Endometrium (tissue), 2 donors: ENCODE measurements around the gene GRIP2.

ENCODE experiments used
- FAIRE-seq: peaks from 2 replicates; lab custom pipeline; 2012; peaks lifted over from hg19 to GRCh38; lab: Jason Lieb, UNC
- donor health status: control.
- donor health status: control.

The GRIP2 gene

GRCh38 chr3:14451844-14452739, 88.0 kb downstream of the GRIP2 start:
- no peak for FAIRE-seq

GRCh38 chr3:14450922-14451606, 89.1 kb downstream of the GRIP2 start:
- no peak for FAIRE-seq

GRCh38 chr3:14450506-14450905, 89.6 kb downstream of the GRIP2 start:
- no peak for FAIRE-seq

DNA sequence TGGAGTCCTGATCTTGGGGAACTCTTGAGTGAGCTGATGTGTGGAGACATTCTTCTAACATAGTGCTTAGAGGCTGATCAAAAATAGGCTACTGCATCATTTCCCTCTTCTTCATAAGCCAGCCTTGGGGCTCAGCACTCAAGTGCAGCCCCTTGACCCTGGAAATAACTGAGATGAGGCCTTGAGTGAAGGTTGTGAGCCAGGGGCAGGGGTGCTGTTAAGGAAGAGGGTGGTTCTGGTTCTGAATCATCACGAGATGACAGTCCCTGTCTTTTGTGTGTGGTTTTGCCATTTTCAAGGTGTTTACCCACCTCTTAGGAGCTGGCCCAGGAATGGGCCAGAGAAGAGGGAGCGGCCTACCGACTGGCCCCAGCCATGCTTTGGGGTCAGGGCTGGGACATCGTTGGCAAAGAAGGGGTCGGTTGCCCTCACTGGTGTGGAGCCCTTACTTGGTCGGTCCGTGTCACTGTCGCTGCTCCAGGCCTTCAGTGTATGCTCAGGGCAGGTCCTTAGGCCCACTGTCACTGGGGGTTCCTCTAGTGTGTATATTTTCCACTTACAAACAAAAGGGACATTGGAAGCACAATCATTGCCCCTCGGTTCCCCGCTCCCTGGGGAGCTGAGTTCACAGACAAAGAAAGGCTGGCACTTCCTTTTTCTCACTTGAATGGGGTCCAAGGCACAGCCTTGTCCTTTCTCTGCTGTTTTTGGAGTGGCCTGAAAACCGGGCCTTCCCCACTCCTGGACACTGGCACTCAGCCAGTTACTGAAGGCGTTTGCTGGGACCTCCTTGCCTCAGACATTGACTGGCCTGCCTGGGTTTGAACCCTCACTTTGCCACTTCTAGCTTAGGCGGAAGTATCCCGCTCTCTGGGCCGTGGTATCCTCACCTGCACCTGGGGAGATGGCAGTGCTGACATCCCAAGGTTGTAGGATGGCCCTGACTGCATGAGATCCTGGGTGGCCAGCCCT, 91.1 kb downstream of the GRIP2 start:
- FAIRE-seq, result no peak

DNA sequence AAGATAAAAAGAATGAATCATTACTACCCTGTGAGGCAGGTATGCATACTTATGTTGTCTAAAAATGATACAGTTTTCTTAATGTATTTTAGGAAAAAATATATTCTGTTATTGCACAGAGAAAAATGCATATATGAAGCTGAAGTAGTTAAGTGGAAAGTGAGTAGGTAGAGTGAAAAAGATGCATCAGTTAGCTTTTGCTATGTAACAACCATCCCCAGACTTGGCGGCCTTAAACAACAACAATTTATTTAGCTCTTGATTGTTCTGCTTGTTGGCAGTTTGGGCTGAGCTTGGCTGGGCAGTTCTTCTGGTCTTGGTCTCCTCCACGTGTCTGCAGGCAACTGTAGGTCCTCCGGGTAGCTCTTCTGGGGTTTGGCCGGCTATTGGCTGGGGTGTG, 92.1 kb downstream of the GRIP2 start:
- FAIRE-seq, result no peak

DNA sequence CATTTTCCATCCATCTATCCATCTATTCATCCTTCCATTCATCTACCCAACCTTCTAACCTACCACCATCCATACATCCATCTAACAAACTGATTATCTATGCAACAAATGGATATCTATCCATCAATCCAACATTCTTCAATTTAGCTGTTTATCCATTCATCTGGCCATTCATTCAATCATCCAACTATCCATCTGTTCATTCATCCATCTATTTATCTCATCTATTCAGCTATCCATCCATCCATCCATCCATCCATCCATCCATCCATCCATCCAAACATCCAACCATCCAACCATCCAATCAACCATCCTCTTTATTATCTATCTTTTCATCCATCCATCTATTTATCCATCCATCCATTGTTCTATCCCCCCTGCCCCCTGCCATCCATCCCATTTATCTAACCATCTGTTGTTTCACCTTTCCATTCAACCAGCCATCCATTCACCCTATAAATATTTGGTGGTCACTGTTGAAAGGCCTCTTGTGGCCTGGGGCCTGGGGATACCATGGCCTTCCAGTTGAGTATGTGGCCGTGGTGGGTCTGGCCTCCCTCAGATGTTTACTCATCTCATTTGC, 93.1 kb downstream of the GRIP2 start:
- no peak for FAIRE-seq

- FAIRE-seq, result no peak
These were observed 94.4 kb downstream of the GRIP2 start for GRCh38 chr3:14445773-14446172.

DNA sequence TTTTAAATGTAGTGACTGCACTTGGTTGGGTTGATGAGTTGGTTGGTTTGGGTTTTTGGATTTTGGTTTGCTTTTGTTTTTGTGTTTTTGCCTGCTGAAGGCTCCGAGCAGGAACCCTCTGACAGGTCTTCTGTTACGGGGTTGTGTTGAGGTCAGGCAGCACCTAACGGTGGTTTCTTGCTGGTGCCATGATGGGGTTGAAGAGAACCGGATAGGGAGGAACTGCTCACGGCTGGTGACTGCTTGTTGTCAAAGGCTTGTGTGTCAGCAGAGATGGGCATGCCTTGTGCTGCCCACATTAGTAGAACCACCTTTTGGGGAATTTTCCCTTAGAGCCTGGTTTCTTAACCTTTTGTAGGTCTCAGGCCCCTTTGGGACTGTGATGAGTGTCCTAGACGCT, 95.8 kb downstream of the GRIP2 start:
- FAIRE-seq, result no peak

DNA sequence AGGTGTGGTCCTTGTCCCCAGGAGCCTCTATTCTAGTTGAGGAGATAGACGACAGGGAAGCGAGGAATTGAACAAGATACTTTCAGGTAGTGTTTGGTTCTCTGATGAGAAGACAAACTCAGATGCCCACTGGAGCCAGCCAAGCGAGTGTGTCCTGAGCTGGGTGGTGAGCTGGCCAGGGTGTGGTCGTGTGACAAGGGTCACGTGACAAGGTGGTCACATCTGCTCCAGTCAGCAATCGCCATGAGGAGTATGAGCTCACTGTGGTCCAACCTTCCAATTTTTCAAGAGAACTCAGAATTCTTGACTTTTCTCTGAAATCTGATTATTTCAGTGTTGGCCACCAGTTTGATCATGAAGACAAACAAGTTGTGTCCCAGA, 98.2 kb downstream of the GRIP2 start:
- no peak for FAIRE-seq

GRCh38 chr3:14441240-14441919, 98.8 kb downstream of the GRIP2 start:
- FAIRE-seq, result no peak

DNA sequence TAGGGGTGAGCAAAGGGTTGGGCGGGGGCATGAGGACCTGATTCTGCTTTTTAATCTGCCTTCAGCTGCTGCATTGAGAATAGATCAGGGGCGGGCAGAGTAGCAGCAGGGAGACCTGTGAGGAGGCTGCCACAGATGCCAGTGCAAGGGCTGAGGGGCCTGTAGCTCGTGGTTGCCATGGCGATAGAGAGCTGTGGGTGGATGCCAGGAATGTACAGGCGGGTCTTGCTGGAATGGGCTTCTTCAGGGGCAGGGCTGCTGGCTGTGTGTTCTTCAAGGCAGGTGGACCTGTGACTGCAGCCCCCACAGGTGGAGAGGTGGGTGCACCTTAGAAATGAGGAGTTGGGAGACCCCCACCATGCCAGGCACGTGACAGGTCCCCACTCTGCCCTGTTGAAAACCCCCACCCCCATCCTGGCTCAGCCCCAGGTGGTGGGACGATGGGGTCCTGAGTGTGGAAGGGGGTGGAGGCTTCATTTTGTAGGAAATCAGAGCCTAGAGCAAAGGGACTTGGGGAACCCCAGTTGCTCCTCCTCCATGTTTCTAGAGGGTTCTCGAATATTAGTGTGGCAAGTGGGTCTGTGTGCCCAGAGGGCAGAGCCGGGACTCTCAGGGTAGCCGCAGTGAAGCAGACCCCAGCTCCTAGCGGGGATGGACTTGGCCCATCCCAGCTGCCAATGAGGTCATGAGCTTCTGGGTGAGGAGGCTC, 99.5 kb downstream of the GRIP2 start:
- no peak for FAIRE-seq

DNA sequence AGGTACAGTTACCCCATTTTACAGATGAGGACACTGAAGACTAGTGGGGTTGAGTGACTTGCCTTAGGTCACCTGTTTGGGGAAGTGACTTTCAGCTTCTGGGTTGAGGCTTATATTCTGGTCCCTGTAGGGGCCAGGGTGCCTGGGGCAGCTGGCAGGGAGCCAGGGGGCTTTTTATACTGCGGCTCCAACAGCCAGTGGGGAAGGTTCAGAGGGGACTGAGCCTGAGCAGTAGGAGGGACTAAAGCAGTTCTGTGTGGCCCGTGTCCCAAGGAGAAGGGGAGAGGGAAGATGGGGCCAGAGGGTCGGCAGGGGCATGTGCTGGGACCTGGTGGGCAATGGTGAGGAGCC, 100.0 kb downstream of the GRIP2 start:
- FAIRE-seq, result no peak

DNA sequence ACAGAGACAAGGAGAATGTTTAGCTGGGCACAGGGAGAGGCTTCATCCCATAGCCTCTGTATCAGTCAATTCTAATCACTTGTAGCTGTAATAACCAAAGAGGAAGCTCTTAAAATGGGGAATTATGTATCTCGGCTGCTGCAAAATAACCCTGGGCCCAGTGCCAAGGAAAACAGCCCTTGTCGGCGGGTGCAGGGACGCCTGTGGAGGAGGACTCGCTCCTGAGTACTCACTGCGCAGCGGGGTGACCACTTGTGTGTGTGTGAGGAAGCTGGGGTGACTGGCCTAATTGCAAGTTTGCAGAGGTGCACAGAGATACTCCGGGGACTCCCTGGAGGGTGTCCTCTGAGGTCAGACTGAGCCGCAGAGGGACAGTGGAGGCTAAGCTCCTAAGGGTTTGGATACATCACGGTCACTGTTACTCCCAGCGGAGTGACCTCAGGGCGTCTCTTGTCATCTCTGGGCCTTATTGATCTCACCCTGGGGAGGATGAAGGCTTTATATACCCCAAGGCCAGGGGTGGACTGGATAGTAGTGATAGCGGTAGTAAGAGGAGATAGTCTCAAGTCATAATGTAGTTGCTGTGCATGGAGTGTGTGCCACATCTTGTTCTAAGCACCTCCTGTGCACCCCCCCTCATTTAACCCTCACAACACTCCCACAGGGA, 100.5 kb downstream of the GRIP2 start:
- FAIRE-seq, result no peak
